ENCODE measurements around the gene NMNAT1. TPM values are rescaled to one million over a fixed set of nuclear protein-coding genes. Genes with fewer than 3 reads are reported as not detected.
A peak's percentile ranks its signal among the peaks of the same experiment; 100 is the strongest.

Gene NMNAT1
- total and polyA plus RNA-seq, 11 donors: 11.0 to 24.2 (median 16.8) TPM

DNA sequence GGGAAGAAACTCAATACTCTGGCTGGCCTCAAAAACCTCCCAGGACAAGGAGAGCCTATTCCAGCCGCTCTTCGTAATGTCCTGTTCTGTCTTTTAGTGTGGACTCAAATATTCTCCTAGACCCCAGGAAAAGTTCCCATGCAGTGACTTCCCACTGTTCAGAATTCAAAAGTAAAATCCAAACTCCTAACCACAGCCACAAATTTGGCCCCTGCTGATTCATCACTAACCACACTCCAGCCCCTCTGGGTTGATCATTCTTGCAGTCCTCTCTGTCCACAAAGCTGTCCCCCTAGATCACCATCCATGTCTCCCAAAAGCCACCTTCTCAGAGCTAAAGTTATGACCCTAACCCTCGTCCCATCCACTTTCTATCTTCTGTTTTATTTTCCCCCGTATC lies 38.3 kb upstream of the NMNAT1 start:
- no peaks in the 10 kb centered on the region for H3K9me3 ChIP-seq
- no peak for DNase-seq
- no peaks in the 10 kb centered on the region for H3K27me3 ChIP-seq
- no peak for TF ChIP-seq POLR2A (IDR thresholded peaks at IDR 0.05)
- TF ChIP-seq, protein P1, sequence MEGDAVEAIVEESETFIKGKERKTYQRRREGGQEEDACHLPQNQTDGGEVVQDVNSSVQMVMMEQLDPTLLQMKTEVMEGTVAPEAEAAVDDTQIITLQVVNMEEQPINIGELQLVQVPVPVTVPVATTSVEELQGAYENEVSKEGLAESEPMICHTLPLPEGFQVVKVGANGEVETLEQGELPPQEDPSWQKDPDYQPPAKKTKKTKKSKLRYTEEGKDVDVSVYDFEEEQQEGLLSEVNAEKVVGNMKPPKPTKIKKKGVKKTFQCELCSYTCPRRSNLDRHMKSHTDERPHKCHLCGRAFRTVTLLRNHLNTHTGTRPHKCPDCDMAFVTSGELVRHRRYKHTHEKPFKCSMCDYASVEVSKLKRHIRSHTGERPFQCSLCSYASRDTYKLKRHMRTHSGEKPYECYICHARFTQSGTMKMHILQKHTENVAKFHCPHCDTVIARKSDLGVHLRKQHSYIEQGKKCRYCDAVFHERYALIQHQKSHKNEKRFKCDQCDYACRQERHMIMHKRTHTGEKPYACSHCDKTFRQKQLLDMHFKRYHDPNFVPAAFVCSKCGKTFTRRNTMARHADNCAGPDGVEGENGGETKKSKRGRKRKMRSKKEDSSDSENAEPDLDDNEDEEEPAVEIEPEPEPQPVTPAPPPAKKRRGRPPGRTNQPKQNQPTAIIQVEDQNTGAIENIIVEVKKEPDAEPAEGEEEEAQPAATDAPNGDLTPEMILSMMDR (IDR thresholded peaks at IDR 0.05): no peak
- peaks cover 0 to 87% (median 54%) of the 10 kb centered on the region in 12 donors for H3K4me1 ChIP-seq
- 59 to 83% (median 73%) methylated on average over 4 of the region's 4 CpGs for WGBS, 4 donors
- ATAC-seq: no peak
- no peaks in the 10 kb centered on the region for H3K36me3 ChIP-seq
- peak overlapping the region in 4 of 12 donors; percentile 46 to 91 (median 87) for H3K27ac ChIP-seq
- no peak overlapping the region for H3K4me3 ChIP-seq
- intact Hi-C loops (cut with DNase I): no loop called here

DNA sequence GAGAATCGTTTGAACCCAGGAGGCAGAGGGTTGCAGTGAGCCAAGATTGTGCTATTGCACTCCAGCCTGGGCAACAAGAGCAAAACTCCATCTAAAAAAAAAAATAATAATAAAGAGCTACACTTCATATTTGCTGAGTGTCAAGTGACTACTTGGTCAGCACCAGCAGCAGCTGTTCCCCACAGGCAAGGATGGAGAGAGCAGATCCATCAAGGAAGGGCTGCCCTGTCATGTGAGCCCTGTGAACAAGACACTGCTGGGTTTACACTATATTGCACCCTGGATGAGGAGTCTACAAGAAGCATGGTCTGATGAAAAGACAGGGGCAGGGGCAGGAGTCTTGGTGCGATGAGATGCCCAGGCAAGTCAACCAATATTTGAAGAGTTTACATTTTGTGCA lies 36.8 kb upstream of the NMNAT1 start:
- 91 to 97% (median 95%) methylated on average over 2 of the region's 2 CpGs for WGBS, 4 donors
- H3K4me3 ChIP-seq: no peak overlapping the region
- no peaks in the 10 kb centered on the region for H3K27me3 ChIP-seq
- H3K36me3 ChIP-seq: no peaks in the 10 kb centered on the region
- DNase-seq (no peak), ATAC-seq (no peak)
- H3K9me3 ChIP-seq: no peaks in the 10 kb centered on the region
- H3K4me1 ChIP-seq: peaks cover 0 to 82% (median 46%) of the 10 kb centered on the region in 12 donors
- no peak for TF ChIP-seq POLR2A (IDR thresholded peaks at IDR 0.05)
- TF ChIP-seq, protein P1 (IDR thresholded peaks at IDR 0.05): no peak
- H3K27ac ChIP-seq: peak overlapping the region in 1 of 12 donors; percentile 33
- intact Hi-C loops (cut with DNase I): no loop called here

GRCh38 chr1:9907441-9907840 lies 35.8 kb upstream of the NMNAT1 start:
- Histone ChIP-seq H3K4me3 (peak overlapping the region in 2 of 12 donors; percentile 1 to 26), H3K9me3 (no peaks in the 10 kb centered on the region), H3K36me3 (no peaks in the 10 kb centered on the region), H3K4me1 (peaks cover 0 to 73% (median 42%) of the 10 kb centered on the region in 12 donors), H3K27ac (peak overlapping the region in 6 of 12 donors; percentile 1 to 39 (median 20)), H3K27me3 (no peaks in the 10 kb centered on the region)
- ATAC-seq (no peak), DNase-seq (no peak)
- WGBS, 4 donors: 56 to 70% (median 65%) methylated on average over 5 of the region's 5 CpGs
- intact Hi-C loops (cut with DNase I): no loop called here
- no peak for TF ChIP-seq POLR2A (IDR thresholded peaks at IDR 0.05)
- TF ChIP-seq, protein P1 (IDR thresholded peaks at IDR 0.05): no peak

DNA sequence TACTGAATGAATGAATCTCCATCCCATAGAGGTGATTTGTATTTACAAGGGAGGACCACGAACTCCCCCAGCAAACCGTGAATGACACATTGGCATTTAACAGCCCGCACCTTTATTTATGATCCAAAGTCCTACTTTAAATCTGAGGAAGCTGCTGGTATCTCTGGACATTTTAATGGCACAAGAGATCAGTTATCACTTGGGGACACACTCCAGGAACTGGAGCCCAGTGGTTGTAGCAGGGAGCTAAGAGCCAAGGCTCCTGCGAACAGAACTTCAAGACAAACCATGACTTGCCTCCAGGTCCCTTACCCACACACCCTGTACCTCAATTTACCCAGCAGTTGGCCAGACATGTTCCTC lies 34.4 kb upstream of the NMNAT1 start:
- intact Hi-C loops (cut with DNase I): no loop called here
- no peak for TF ChIP-seq POLR2A (IDR thresholded peaks at IDR 0.05)
- TF ChIP-seq, protein P1 (IDR thresholded peaks at IDR 0.05): no peak
- WGBS, 4 donors: 45 to 58% (median 49%) methylated on average over 4 of the region's 4 CpGs

More for the DNA sequence above, 34.4 kb upstream of the NMNAT1 start:
- H3K27me3 ChIP-seq: no peaks in the 10 kb centered on the region
- no peaks in the 10 kb centered on the region for H3K36me3 ChIP-seq
- no peaks in the 10 kb centered on the region for H3K9me3 ChIP-seq
- DNase-seq: no peak
- peak overlapping the region in 10 of 12 donors; percentile 76 to 94 (median 90) for H3K27ac ChIP-seq
- H3K4me3 ChIP-seq: peak overlapping the region; percentile 67 to 98 (median 92)
- peaks cover 0 to 59% (median 32%) of the 10 kb centered on the region in 12 donors for H3K4me1 ChIP-seq
- no peak for ATAC-seq

Measured in heart left ventricle (tissue), 16 donors.